NCI-H524 treated with DMSO at 0.1 percent for 48 hours (cell line): Measurements from ENCODE around the gene ELFN2.

ENCODE experiments used
- DNase-seq: peaks from one replicate; lab custom pipeline; 2025; lab: John Stamatoyannopoulos, UW

Gene ELFN2

GRCh38 chr22:37354670-37355069 is 72.6 kb downstream of the ELFN2 start:
- DNase-seq, result no peak

DNA sequence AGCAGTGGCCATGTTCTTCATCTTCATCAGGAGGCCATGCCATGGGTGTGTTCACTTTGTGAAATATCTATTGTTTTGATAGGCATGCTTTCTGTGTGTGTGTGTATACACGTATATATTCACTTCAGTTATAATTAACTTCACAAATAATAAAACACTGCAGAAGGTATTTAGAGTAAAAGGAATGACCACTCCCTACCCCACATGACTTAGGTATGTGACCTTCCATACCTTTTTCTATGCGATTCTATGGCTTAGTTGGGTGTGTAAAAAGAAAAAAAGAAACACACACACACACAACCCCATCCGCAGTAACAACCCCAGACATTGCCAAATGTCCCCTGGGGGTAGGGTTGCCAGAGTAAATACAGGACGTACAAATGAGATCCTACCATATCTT is 73.0 kb downstream of the ELFN2 start:
- no peak for DNase-seq

DNA sequence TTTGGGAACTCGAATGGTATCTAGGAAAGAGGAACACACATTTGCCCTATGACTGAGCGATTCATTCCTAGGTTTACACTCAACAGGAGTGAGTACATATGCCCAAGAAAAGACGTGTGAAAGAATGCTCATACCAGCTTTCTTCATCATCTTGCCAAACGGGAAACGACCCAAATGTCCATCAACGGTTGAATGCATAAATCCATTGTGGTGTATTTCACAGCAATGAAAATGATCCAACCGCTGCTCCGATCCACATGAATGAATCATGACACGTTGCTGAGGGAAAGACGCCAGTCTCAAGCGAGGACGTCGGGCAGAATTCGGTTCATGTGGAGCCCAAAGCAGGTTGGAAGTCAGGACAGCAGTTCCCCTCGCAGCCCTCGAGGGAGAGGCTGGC is 73.4 kb downstream of the ELFN2 start:
- no peak for DNase-seq

- no peak for DNase-seq
Observed at GRCh38 chr22:37352481-37352880, 74.8 kb downstream of the ELFN2 start.

GRCh38 chr22:37351232-37351631 is 76.0 kb downstream of the ELFN2 start:
- DNase-seq, result no peak

GRCh38 chr22:37349043-37349814 is 78.0 kb downstream of the ELFN2 start:
- no peak for DNase-seq

DNA sequence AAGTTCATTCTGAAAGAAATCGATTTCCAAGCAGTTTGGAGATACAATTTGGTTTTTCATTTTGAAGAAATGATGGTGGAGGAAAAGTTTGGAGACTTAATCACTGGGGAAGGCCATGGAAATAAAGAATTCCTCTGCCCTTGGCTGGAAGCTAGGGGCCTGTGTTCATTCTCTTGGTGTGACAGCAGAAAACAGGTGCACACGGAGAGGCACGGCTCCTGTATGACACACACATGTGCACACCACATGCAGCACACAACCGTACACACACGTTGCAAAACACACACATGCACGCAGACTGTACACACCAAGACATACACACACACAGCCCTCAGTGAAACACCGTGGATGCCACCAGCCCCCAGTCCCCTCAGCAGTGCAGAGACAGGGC is 80.8 kb downstream of the ELFN2 start:
- DNase-seq, result no peak

GRCh38 chr22:37345863-37346504 is 81.3 kb downstream of the ELFN2 start:
- DNase-seq, result peak; percentile 59

DNA sequence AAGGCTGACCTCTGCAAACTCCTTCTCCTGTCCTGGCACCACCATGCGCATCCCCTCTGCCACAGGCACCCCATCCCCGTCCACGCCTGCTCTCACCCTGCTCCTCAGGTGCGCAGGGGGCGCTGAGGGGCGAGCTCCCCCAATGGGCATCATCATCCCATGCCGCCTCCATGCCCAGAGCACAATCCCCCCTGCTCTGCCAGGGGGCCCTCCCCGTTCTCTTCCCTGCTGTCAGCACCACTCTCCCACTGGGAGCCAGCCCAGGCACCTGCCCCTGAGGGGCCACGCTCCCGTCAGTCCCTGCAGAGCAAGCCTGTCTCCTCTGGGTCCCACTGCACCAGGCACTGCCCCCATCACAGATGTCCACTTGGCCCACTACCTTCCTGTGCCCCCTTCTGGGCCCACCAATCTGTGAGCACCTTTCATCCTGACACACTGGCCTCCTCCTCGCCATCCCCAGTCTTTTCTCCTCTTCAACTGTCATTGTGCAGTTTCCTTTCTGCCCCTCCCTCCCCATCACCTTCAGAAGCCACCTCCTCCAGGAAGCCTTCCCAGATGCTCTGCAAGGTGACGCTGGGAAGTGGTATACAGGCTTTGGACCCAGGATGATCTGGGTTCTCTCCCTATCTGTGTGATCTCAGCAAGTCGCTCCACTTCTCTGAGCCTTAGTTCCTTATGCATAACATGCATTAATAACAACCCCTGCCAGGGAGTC is 82.4 kb downstream of the ELFN2 start:
- no peak for DNase-seq

- DNase-seq, result no peak
Observed at GRCh38 chr22:37343863-37344734, 83.2 kb downstream of the ELFN2 start.

GRCh38 chr22:37343348-37343747 is 83.9 kb downstream of the ELFN2 start:
- DNase-seq, result no peak

DNA sequence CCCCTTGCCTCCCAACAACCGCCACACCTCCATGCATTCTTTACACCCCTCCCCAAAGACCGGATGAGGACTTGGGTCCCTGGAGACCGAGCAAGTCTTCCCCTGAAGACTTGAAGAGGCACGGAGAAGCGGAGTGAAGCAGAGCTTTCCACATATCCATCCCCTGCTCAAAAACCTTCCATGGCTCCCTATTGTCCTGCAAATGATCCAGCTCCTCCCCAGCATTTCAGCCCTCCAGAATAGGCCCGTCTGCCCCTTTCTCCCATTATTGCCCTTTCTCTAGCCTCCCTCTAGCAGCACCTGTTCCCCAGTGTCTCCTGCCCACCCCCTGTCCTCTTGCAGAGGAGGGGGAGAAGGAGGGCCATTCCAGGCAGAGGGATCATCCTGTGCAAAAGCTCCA is 85.2 kb downstream of the ELFN2 start:
- DNase-seq, result no peak

DNA sequence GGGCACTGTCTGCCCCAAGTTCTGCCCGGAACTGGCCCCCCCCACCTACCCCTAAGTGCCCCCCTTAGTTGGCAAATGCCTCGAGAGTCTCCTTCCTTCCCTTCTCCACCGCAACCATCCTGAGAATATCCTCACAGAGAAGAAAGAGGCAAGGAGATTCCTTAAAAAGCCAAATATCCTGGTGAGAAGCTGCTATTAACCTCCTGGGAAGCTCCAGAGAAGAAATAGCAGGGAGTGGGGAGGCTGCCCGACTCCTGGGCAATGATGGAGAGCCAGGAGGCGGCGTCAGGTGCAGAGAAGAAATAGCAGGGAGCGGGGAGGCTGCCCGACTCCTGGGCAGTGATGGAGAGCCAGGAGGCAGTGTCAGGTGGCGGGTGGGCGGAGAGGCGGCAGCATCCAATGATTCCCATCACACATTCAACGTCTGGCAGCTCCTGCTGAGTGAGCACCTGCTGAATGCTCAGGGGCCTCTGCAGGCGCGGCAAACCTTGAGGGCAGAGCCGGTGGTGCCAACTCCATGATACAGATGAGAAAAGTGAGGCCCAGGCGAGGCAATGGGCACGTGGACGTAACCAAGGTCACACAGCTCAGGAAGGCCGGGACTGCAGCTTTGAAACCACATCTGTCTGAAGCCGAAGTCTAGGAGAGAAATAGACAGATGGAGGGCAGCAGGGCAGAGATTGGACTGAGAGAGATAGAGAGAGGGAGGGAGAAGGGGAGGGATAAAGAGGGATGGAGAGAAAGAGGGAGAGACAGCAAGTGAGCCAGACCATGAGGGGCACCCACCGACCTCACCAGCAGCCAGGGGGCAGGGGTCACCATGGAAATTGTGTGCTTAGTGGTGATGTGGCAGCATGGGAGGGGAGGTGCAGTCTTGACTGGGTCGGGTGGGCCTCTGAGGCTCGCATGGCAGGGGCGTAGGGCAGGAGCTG is 86.7 kb downstream of the ELFN2 start:
- DNase-seq, result peak; percentile 66

GRCh38 chr22:37338539-37339246 is 88.6 kb downstream of the ELFN2 start:
- no peak for DNase-seq

DNA sequence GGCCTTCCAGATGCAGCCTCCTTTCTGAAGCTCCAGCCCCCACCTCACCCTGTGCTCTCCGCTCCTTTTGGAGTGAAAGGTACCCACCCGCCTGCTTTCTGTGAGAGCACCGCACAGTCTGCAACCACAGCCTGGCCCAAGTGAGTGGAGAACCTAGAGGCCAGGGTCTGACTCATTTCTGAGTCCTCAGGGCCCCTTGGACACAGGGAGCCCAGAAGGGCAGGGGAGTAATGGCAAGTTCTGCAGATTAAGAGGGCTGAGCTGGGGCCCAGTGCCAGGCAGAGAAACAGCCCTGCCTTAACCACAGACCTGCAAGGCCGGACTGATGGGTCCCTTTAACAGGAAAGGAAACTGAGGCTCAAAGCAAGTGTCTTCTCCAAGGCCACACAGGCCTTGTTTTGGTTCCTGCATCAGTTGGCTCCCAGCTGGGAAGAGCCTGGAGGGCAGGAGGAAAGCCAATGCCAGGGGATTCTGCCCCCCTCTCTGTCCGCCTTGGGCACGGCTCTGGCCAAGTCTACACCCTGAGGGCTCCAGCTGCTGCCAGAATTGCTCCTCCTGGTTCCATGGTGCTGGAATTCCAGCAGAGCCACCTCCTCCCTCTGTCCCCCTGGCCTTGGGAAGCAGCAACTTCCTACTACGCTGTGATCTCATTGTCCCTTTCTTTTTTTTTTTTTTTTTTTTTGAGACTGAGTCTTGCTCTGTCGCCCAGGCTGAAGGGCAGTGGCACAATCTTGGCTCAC is 89.9 kb downstream of the ELFN2 start:
- DNase-seq, result no peak

GRCh38 chr22:37336579-37336978 is 90.7 kb downstream of the ELFN2 start:
- DNase-seq, result no peak

DNA sequence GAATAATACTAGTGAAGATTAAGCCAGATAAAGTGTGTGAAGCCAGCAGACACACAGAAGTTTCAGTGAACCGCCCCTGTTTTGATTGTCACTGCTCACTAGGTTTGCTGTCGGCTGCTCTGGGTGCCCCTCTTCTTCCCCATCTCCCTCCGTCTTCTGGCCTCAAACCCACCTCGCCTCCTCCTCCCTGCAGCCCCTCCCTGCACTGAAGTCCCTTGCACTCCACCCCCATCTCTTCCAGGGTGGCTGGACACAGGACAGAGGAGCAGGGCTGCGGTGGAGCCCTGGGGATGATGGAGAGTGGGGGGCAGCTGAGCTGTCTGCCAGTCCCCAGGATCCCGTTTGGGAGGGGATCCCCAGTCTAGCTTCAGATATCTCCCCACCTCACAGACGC is 91.5 kb downstream of the ELFN2 start:
- no peak for DNase-seq

- DNase-seq, result no peak
Observed at GRCh38 chr22:37334859-37335805, 92.1 kb downstream of the ELFN2 start.

DNA sequence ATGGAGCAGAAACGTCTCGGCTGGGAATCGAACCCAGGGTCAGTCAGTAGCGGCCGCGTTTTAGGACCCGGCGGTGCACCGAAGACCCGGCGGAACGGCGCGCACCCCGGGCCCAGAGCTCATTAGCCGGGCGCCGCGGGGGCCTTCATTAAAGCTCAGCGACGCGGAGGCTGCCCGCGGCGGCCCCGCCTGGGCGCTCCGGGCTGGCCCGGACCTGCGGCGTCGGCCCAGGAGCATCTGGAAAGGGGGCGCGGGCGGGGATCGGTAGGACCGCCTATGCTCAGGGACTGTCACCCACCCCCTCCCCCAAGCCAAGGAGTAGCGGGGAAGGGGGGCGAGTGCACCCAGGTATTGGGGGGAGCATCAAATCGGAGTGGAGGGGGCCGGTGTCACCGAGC is 92.8 kb downstream of the ELFN2 start:
- DNase-seq, result no peak
